HG03457 (cell line): ENCODE measurements around the gene MFAP3L.
"Not testable (repeated sequence)": the region's sequence is repeated elsewhere in the genome, so short reads cannot be mapped to it uniquely, and the experiment has no call there.

Source experiments
- ATAC-seq: cut with Tn5 transposase; IDR thresholded peaks from one replicate; pipeline ENCODE4 v1.9.1; 2021; ENCODE audit warnings: moderate number of reproducible peaks; ENCODE audit not compliant: unreplicated experiment

The MFAP3L gene

DNA sequence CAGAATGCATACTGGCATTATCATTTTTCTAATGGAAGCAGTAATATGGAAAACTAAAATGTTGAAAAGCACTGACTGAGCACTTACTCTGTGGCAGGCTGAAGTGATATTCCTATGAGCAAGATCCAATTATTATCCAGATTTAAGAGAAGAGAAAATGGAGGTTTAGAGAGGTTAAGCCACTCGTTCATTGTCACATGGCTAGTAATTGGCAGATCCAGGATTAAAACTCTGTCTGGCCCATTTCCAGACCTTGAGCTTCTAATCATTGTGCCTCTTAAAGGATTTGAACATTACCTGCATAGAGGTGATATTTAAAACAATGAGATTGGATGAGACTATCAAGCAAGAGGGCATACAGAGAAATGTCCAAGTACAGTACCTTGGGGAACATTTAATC lies 80.6 kb downstream of the MFAP3L start:
- ATAC-seq, result no peak

DNA sequence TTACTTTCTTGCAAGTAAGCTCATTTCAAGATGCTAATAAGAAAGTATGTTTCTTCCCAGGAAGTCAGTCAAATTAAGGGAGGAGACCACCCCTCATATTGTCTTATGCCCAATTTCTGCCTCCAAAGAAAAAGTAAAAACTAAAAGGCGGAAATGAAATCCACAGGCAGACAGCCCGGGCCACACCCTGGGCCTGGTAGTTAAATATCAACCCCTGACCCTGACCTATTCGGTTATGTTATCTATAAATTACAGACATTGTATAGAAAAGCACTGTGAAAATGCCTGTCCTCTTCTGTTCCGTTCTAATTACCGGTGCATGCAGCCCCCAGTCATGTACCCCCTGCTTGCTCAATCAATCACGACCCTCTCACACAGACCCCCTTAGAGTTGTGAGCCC lies 82.6 kb downstream of the MFAP3L start:
- ATAC-seq, result not testable (repeated sequence)

DNA sequence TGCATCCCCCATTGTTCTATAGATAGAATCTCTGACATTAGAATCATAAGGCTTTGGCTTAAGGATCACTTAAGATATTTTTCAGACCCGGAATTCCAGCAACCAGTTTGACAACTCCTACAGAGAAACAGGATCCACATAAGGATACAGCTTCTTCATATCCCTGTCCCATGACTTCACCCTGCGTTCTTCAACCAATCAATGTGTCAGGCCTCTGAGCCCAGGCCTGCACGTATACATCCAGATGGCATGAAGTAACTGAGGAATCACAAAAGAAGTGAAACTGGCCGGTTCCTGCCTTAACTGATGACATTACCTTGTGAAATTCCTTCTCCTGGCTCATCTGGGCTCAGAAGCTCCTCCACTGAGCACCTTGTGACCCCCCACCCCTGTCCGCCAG lies 85.1 kb downstream of the MFAP3L start:
- ATAC-seq, result no peak

DNA sequence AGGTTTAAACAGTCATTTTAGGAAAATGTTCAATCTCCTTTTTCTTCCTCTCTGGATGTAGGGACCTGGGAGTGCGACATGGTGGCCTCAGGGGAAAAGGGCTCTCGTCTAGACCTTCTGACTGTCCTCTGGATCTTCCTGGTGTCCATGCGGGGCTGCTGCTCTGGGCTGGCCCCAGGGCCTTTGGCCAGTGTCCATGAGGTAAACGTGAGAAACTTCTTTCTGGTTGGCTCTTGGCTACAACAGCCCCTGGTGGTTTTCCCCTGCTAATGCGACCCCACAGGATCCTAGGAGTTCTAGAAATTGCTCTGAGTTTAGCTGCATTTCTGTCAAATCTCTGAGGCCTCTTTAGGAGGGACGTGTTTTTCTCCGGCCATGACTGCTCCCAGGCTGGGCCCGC lies 85.7 kb downstream of the MFAP3L start:
- ATAC-seq, result no peak
